Tongue (tissue), 2 donors: Measurements from ENCODE around the gene SLX4IP. TPM values are rescaled to one million over a fixed set of nuclear protein-coding genes. Genes with fewer than 3 reads are reported as not detected.

Source experiments
- DNase-seq: peaks from one replicate; pipeline ENCODE4 v3.0.0-alpha.2; 2015
- total RNA-seq: library from RNA; depleted of rRNA; stranded (reverse); fragments of >200 nt; gene quantifications from one replicate; pipeline ENCODE4 v1.2.3, GENCODE V29; 2014

SLX4IP gene
- total RNA-seq, 1 donor from 2014 or later, result 7.6 TPM

DNA sequence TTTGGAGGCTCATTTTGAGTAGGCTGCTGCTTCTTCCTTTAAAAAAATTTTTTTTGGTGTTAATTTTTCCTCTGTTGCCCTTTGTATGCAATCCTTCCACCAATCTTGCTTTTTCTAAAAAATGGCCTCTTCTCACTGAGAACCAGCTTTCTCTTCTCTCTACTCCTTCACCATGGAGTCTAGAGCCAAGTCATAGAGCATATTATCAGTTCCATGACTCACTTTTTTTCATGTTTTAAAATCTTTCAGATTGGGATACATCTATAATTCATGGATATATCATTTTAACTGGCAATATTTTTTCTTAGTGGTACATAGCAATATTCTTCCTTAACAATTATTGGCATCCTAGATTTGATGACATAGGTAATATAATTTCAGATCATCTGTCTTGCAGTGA, 62.7 kb downstream of the SLX4IP start:
- DNase-seq, result no peak

DNA sequence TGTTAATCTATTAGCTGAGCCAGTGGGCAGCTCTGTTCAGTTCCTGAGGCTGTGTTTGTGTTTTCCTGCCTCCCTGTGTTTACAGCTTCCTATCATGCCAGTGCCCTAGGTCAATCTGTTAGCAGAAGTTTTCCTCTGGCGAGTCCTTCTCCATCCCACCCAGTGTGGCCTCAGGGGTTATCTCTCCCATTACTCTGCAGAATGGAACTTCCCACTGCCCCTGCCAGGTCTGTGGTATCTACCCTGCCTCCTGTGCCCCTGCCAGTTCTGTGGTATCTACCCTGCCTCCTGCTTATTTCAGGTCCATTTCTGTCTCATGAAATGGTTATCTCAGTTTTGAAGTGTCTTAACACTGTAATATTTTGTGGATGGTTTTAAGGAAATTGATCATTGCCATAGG, 63.1 kb downstream of the SLX4IP start:
- DNase-seq, result no peak

DNA sequence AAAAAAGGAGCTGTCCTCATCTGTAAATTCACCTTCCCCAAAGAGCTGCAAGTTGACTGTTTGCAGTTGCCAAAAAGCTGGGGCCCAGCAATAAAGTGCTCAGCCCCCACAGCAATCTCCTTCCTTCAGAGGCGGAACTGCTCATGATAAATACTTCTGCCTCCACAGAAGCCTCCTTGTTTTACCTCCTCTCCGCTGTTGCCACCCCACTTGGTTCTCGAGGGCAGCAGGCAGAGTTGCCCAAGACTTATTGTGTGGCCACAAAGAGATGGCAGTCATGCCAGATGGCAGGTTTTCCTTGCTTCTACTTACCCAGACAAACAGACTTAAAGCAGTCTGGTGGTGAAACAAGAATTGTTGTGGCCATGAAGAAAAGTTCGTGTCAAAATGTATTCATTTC, 66.3 kb downstream of the SLX4IP start:
- DNase-seq, result no peak

DNA sequence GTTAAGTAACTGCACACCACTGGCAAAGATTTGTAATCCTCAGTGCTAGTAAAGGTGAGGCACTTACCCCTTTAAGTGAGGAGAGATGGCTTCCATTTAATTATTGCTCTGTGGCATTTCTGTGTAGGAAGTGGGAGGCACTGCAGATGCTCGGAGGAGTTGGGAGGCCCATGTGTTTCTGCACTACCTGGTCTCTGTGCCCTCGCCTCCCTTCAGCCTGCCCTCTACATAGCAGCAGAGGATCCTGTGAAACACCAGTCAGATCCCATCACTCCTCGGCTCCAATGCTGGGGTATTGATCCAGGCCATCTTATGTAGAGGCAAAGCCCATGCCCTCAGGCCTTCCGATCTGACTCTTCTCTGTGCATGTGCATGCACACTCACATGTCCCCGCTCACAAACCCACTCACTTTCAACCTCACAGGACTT, 67.0 kb downstream of the SLX4IP start:
- DNase-seq, result no peak

DNA sequence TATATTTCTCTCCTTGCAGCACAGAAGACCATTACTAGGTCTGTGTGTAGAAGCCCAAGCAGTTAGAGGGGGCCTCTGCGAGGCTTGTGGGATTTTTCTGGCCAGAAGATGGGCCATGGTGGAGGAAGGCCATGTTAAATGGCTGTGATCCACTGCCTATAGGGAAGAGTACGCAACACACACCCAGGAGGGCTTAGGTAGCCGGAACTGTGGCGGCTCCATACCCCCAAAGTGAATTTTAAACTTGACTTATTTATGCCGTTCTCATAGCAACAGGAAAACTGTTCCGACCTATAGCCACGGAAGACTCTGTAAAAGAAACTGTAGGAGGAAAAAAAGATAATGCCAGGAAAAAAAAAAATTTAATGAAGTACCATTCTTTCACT, 69.5 kb downstream of the SLX4IP start:
- peak; percentile 57 for DNase-seq

DNA sequence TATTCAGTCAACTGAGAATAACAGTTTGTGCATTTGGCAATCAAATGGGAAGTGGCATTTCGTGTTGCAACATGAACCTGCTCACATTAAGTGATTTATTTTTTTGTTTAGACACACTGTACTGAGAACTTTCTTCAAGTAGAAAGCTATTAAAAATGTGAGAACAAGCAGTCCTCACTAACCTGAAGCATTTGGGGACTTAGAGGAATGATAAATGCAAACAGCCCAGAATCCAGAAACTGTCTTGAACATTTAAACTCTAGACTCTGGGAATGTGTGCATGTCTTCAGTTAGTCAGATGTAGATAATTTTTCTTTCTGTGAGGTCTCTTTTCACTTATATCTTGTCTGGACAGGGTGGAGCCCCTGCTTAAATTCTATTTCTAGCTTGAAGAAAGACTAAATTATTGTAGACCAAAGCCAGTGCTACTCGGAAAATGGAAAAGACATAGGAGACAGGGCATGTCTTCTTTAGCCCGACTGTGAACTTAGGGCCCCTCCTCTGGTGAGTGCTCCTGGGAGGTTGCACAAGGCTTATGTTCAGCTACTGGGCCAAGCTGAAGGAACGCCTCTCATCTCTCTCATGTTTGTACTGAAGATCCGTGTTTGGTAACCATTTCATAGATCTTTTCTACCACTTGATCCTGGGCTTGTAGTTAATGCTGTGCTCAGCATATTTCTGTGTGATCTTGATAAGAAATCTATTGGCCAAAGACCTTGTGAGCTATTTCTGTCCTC, 70.1 kb downstream of the SLX4IP start:
- peak; percentile 58 for DNase-seq

DNA sequence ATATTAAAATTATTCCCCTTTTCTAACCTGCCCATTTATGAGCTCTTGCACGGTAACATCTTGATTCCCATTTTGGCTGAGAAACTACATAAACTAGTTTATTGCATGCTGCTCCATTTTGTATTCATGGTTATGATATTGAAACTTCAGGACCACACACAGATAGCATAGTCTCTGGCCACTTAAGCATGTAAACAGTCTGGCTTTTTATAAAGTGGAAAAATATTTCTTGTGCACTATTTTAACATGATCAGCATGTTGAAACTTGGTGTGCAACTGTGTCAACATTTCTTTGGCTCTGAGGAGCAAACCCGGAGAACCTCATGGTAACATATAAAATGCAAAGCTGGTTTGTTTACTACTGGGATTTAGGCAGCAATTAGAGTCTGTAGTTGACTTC, 70.7 kb downstream of the SLX4IP start:
- DNase-seq, result peak; percentile 67

DNA sequence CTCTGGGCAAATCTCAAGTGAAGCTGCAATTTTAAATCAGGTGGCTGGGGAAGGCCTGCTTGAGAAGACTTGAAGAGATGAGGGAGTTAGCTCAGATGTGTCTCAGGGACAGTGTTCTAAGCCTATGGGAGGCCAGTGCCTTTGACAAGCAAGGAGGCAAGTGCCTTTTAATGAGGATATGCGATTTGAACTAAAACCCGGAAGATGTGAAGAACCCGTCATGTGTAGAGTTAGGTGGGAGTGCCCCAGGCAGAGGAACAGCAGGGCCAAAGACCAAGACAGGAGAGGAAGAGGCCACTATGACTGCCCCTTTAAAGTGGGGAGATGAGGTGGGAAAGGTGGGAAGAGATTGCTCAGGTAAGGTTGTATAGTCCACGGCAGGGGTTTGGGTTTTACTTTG, 71.9 kb downstream of the SLX4IP start:
- DNase-seq, result no peak

DNA sequence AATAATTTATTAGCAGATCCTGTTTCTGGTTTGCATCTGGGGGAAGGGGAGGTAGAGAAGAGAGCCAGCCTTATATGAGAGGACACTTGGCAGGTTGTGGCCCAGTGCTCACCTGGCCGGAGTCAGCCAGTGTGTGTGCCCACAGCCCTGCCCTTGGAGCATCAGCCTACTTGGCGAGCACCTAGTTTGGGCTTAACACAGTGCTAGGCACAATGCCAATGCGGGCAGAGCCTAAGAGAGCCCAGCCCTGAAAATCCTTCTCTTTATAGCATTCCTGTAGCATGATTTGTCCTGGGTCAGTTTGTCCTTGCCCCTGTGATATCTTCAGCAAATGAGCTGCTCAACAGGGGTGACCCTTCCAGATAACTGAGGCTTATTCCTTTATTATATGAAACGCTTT, 73.0 kb downstream of the SLX4IP start:
- DNase-seq, result no peak

DNA sequence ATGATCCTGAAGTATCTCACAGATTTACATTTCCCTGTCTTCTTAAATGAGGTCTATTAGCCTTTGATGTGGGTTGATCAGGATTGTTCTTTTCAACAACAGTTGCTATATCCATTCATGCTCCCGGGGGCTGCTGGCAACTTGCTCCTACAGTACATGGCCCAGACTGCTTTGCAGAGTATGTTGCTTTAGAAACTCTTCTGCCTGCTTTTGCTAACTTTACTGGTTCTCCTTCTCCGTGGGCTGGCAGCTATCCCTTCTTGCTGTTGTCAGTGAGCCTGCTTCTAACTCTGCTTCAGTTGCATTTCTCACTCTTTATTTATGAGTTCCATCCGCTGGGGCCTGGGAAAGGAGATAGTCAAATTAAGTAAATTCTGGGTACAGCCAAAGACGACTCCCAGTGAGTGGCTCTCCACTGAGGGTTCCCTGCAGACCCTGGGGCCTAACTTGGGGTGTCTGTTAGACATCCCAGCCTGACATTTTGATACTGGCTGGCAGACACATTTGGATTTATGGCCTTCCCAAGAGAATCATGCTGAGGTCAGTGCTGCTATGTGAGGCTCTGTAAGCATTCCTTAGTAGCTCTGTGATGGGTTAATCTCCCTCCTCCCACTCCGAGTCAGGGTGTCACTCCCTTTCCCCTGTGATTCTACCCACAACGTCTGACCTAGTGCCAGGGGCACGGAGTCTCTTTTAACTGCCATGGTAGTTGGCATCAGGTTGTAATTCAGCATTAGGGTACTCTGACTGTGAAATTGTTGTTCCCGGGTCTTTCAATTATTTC, 73.6 kb downstream of the SLX4IP start:
- DNase-seq, result peak; percentile 50

DNA sequence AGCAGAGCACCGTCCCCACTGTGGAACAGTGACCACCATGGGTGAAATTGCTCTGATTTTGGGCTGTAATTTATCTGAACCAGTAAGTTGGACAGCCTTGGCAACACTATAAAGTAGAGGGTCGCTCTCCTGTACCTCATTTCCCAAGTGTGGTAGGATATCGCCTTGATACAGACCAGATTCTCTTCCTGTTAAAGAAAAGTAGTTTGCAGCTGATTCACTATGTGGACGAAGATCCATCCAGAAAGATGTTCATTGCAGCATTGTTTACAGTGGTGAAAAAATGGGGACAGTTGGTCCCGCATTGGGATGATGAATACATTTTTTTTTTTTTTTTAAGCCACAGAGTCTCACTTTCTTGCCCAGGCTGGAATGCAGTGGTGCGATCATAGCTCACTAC, 74.3 kb downstream of the SLX4IP start:
- DNase-seq, result no peak

DNA sequence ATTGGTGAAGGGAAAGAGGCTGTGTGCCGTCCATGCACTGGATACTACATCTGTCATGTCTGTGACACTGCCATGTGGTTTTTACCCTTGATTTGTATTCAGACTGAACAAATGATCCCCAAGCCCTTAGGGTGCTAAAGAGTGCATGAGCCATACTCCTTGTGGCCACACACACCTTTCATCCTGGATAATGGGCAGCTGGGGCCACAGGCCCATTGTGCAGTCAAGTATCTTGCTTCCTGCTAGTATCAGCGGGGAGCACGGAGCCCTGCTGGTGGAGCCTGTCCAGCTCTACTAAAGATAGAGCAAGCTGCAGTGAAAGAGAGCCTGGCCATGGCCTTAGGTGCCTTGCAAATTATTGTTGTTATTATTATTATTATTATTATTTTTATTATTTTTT, 75.1 kb downstream of the SLX4IP start:
- DNase-seq, result no peak

DNA sequence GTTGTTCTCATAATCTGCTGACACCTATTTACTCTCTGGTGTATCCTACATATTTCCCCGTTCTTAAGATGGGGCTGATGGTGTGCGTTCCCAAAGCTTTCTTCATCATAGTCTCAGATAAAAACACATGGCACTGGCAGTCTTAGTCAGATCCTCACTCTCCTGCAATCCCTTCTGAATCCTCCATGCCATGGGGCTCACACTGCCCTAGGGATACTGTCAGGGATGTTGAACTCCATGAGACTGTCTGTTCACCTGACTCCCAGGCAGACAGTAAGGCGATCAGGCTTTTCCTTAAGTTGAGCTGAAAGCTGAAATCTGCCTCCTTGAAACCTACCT, 76.0 kb downstream of the SLX4IP start:
- no peak for DNase-seq

DNA sequence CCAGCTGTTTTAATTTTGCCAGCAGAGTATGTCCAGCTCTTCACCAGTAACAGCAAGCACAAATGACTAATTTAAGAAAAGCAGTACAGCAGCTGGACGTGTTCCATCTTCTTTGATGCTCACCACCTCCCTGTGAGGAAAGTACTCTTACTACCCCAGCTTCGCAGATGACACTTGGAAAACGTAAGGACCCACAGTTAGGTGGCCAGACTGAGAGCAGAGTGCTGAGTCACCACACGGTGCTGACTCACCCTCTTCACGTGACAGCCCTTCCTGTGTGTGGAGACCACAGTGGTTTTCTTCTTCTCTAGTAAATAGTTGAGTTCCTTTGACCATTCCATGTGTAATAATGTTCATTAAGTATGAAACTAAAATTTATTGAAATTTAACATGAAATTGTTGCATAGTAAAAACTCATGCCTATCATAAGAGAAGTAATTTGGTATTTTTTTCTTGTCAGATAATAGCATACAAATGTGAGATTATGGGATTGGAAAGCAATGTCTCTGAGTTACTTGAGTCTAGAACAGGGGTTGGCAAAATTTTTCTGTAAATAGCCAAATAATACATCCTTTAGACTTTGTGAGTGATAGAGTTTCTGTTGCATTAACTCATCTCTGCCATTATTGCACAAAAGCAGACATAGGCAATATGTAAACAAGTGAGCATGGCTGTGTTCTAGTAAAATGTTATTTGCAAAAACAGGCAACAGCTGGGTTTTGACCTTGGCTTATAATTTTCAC, 76.6 kb downstream of the SLX4IP start:
- DNase-seq, result peak; percentile 61

DNA sequence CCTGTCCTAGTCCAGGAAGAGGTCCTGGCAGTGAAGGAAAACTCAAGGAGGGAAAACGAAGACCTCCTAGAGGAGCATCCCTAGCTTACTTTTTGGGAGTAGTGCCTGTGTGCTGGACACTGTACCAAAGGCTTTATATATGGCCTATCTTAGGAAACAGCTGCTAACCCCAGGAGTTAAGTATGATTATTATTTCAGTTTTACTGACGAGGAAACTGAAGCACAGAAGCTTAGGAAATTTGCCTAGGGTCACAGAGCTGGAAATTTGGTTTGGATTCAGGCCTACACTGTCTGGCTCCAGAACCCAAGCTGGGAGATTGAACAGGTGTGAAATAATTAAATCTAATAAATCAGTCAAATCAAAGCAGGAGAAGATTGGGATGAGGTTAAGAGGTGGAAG, 78.0 kb downstream of the SLX4IP start:
- no peak for DNase-seq

DNA sequence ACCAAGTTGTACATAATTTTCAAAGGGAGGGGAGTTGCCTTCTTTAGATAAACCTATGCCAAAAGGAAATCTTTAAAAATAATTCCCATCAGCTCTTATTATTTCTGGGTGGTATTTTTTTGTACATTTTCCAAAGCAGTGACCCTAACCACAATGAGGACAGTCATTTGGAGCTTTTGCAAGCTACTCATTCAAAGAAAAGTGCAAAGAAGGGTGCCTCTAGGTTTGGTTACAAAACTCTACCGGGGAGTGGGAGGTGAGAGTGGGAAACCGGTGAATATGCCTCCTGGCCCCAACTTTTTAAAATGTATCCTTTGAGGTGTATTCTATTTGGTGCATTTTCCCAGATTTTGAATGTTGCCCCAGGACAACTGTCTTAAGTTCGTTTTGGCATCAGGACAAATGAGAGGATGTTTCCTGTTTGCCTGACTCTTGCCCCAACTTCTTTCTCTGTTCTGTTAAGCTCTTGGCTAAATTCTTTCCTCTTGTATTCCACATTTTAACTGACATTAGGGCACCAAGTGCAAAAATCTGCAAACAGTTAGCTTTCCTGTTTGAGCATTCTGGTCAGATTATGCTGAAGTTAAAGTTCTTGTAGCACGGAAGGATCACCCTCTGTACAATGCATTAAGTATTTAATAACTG, 78.9 kb downstream of the SLX4IP start:
- DNase-seq, result peak; percentile 32

DNA sequence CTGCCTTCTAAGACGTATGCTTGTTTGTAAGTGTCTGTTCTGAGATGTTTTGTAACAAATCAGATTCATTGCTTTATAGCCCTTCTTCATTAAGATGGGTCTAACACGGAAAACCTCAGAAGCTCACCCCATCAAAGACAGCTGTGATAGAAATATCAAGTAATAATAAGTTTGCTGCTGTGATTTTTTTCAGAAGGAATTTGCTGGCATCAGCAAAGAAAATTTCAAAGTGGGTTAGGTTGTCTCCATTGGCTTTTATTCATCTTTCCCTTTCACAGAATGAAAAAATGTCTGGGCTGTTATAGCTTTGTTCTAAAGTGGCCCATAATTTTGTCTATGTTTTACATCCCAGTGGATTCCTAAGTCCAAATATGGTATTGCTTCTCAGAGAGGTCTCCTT, 81.4 kb downstream of the SLX4IP start:
- DNase-seq, result no peak

DNA sequence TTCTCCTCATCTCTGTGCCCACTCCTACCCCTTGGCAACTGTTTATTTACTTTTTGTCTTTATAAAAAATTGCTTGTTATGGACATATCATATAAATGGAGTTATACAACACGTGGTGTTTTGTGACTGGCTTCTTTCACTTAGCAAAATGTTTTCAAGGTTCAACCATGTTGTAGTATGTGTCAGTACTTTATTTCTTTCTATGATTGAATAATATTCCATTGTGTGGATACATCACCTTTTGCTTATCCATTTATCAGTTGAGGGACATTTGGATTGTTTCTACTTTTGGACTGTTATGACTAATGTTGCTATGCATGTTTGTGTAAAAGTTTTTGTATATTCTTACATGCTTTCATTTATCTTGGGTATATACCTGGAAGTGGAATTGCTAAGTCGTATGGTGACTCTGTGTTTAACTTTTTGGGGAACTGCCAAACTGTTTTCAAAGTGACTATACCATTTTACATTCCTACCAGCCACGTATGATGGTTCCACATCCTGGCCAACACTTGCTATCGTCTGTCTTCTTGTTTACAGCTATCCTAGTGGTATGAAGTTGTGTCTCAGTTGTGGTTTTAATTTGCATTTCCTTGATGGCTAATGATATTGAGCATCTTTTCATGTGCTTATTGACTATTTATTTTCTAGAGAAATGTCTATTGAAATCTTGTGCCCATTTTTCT, 84.4 kb downstream of the SLX4IP start:
- DNase-seq, result no peak

DNA sequence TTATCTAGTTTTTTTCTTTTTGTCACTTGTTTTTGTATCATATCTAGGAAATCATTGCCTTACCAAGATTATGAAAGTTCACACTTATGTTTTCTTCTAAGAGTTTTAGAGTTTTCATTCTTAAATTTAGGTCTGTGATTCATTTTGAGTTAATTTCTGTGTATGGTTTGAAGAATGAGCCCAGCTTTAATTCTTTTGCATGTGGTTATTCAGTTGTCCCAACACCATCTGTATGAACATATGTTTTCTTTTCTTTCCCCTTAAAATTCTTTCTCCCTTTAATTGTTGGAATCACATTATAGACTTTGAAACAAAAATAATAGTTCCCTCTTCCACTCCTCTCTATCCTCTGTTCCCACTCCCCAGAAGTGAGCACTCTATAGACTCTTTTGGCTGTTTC, 85.4 kb downstream of the SLX4IP start:
- DNase-seq, result no peak

DNA sequence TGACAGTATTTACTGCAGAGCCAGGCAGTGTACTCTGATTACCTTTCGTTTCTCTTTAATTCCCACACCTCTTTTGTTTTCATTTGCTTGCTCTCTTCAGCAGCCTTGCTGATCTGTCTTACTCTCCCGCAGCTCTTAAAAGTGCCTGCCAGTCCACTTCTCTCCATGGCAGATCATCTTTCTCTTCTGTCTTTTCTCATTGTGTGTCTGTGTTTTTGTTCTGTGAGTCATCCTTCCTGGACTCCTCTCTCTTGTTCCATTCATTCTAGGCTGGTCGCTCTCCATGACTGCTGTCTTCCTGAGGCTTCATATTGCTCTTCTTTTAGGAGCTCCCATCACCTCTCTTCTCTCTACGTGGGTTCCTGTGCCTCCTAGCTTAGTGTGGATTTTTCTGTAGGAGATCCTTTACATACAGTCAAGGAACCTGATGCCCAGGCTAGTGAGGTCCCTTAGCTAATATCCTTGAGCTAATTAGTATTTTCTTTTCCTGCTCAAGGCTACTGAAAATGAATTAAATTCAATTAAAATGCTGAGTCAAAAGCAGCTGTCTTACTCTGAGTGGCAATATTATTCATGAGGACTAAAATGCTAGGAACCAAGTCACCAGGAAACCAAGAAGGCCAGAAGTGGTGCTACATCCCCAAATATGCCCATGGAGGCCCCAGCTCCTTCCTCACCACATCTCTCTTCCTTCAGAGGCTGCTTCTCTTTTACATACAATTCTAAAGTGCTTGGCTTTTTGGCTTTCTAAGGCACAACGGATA, 86.1 kb downstream of the SLX4IP start:
- DNase-seq, result peak; percentile 40

DNA sequence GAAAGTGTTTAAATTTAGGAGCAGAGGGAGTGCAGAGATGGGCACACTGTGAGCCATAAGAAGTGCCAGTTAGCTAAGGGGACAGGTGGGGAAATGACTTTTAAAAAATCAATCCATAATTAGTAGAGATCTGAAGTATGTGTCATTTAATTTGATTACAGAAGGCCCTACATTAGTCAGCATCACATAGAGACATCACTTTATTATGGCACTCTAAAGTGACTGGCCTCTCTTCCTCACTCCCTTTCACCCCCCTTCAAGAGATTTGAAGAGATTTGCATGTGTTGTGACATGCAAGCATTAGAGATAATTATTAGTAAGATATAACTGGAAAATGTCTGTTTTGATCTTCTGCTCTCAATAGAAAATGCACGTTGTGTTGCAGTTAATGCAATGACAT, 86.7 kb downstream of the SLX4IP start:
- no peak for DNase-seq
